NCI-H1417 treated with DMSO at 0.1 percent for 48 hours (cell line): ENCODE results near the gene PLLP.

ENCODE experiments used
- DNase-seq: peaks from one replicate; lab custom pipeline; 2025; lab: John Stamatoyannopoulos, UW

The PLLP gene

DNA sequence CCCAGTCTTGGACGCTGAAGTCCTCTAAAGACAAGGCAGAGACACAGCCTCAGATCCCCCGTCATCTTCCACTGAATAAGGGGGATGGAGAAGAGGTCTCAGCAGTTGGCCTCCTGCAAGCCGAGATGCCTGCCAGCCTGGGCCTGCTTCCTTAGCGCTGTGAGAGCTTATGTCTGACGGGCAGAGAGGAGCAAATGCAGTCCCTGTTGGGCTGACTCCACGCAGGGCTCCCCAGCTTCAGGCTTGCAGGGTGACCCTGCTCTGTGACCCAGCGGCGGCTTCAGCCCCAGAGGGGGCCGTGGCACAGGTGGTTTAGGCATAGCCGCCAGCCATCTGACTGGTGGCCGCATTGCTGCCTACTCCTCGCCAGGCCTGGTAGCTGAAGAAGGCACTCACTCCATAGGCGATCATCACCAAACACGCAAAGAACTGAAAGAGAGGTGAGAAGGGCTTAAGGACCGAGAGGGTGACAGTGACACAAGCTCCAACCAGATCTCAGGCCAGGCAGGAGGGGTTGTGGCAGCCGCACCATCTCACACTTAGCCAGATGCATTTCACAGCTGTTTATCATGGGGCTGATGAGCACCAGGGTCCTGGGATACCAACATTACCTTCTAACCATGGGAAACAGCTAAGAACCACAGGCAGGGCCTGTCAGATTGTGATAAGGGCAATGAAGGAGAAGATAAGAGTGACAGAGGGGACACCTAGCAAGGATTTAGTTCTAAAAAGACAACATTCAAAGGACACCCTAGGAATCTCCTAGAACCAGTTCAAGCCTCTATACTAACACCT lies 27.7 kb downstream of the PLLP start:
- DNase-seq = no peak

DNA sequence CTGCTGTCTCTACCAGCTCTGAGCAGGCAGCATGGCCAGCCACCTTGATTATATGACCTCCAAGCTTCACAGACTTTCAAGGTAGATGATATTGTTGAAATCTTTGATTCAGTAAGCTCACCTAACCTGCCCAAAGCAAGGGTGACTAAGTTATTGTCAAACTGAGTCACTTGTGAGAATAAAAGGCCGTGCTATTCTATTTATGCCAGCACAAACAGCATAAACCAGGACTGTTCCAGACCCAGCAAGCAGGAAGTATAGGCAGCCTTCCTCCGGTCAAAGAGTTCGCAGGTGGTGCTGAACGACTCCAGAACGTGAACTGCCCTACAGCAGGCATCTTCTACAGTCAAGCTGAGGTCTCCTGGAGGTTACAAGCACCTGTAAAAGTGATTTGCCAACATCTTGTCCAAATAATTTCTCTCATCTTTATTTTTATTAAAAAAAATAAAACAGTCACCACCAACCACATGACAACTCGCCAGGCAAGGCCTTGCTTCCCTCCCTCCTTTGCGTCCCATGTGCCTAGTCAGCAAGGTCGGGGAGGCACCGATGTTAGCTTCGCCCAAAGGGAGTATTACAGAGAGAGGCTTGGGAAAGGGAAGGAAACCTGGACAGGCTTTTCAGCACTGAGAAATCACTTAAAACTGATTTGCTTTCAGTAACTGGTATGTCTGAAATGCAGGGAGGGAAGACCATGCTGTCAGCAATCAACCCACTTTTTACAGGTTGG lies 28.6 kb downstream of the PLLP start:
- no peak for DNase-seq

DNA sequence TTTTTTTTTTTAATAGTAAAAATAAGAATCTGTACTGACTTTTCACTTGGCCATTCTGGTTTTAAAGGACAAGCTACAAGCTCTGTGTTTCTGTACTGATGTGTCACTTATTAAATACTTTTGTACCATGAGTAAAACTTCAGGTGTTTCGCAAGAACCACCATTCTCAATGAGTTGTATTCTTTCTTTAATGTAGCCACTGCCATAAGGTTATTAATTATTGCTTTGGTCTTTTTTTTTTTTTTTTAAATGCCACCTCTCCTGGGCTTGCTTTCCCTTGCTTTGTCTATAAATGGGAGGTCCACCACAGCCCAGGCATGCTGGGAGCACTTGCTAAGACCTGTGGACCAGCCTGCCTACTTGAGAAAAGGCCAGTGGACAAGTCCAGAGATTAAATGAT lies 31.0 kb downstream of the PLLP start:
- no peak for DNase-seq

DNA sequence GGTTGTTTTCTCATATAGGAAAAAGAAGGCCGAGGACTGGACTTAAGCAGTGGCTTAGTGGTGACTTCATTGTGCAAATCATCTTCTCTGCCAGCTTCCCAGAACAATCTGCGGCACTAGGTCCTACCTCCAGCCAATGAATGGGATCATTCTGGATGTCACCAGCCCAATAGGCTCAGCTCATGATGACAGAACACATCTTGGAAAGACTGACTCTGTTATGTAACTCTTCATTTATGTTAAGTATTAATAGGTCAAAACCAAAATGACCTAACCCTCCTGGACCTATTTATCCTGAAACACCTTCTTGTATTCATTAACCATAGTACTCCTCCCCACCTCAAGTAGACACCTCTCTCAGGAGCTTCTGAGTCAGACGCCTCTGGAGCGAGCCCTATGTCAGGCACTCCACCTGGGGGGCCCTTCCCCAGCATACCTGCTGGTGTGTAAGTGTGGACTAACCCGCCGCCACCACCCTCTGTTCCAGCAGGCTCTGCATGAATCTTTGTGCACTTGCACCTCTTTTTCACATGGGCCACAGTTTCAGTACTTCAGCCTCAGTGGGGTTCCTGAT lies 32.2 kb downstream of the PLLP start:
- DNase-seq = no peak

DNA sequence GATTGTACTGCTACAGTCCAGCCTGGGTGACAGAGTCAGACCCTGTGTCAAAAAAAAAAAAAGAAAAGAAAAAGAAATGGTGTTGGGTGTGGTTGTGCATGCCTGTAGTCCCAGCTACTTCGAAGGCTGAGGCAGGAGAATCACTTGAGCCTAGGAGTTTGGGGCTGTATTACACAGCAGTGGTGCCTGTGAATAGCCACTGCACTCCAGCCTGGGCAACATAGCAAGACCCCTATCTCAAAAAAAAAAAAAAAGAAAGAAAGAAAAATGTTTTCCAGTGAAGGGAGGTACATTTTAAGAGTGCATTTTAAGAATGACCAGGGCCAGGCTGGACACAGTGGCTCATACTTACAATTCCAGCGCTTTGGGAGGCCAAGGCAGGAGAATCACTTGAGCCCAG lies 33.1 kb downstream of the PLLP start:
- DNase-seq = no peak

DNA sequence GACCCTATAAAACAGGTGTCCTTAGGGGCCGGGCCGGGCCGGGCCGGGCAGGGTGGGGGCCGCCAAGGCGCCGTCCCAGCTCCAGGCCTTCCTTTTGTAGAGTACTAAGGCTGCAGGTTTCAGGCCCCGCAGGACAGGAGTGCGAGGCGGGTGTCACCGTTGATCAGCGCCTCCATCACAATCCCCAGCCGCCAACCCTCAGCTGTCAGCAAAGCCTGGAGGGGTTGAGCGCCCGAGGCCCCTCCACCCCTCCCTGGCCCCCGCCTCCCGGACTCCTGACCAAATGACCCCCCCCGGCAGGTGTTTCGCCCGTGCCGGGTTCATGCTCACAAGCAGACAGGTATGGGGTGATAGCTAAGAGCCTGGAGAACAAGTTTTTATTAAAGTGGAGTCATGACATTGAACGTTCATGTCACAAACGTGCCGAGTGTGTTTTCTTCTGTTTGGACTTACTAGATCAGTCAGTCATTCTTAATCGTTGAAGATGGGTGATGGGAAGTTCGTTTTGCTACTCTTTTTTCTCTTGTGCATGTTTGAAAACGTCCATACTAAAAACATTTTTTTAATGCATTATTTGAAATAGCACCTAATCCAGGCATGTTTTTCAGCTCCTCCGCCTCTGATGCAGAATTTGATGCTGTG lies 38.9 kb downstream of the PLLP start:
- no peak for DNase-seq

DNA sequence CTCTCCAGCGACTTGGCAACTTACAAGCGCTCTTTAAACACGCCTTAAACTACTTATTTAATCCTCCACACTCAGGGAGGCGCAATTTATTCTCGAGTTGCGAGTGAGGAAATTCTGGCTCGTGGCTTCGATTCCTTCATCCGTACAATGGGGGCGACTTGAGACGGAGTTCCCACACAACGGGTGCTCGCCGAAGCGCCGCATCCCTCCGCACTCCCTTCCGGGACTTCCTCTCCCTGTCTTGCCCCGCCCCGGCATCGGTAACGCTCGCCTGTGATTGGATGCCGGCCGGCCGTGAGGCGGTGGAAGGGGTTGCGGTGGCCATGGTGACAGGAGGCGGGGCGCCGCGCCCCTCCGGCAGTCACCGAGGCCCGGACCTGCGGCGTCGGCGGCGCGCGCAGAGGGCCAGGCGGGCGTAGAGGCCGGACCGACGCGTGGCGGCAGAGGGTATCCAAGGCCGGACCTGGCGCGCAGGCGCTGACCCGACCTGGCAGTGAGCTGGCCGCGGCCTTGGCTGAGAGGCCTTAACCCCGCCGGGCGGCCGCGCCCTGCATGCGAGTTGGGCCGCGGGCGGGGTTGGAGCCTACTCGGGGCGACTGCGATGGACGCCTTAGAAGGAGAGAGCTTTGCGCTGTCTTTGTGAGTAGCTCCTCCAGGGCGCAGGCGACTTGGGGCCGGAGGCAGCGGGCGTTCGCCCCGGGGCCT lies 39.6 kb downstream of the PLLP start, which contains the start of gene ARL2BP:
ARL2BP (plus strand) TSS at position 493 of the 705 bp plus-strand sequence; CDS start at position 602, 109 bp downstream.
- peak; percentile 91 for DNase-seq

DNA sequence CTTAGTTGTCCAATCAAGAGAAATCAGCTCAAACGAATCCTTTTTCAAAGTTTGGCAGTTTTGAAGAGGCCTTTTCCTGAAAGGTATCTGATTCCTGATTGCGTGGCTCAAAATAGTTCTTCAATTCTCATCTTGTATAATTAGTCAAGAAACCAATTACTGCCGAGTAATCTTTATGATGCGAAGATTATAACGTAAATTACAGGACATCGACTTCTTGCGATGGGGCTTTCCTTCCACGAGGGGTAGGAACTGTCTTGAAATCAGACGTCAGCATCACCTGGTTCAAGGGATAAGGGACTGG lies 40.1 kb downstream of the PLLP start:
- no peak for DNase-seq

DNA sequence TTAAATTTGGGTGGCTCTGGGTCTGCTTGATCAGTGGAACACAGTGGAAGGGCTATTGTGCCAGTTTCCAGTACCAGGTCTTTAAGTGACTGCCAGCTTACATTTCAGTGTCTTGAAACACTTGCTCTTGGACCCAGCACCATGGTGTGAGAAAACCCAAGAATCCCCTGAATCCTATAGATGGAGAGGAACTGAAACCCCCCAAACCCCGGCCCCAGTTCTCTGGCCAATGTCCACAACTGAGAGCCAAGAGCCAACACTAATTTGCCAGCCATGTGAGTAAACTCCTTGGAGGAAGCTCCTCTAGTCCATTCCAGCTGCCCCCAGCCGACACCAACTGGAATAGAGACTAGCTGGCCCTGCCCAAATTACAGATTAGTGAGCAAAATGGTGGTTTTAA lies 41.8 kb downstream of the PLLP start:
- DNase-seq = no peak

DNA sequence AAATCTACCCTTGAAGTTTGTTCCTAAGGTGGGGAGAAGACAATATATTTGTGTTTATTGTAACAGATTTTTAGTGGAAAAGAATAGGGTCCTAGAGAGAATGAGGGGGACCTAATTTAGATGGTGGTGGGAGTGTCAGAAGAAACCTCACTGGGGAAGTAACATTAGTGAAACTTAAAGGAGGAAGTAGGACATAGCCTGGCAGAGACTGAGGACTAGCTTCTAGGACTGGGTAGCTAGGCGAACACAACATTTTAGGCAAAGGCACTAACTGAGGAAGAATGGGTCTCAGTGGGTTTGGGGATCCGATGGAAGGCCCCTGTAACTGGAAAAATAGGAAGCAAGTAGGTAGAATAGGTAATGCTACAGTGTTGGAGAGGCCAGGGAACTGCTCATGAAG lies 43.6 kb downstream of the PLLP start:
- DNase-seq = no peak

DNA sequence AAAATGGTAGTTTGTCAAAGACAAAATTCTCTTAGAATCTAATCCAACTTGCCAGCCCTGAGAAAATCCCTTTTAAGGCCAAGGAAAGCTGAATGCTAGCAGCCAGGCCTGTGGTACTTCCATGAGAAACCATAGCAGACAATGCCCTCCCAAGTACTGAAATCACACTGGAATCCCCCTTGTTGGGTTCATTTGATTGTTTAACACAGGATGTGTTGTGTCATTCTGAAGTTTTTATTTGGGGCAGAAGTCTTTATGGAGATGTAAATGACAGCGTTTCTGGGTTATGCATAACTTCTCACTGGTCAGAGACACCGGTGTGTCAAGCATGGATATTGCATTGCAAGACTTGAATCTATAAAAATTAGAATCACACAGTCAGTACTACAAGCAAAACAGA lies 45.4 kb downstream of the PLLP start:
- no peak for DNase-seq

DNA sequence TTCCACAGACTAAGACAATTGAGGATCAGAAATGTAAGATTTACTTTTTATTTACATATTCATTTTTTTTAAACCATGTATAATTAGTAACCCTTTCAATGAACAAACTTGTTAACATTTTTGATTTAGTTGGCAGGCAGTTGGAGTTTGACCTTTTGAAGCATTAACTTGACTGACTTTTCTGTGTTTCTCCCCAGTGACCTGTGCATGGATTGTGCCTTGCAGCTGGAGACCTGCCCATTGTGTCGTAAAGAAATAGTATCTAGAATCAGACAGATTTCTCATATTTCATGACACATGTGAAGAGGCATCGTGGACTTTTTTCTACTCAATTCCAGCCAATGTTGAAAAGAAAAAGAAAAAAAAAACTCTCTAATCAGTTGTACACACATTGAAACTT lies 45.8 kb downstream of the PLLP start:
- DNase-seq = no peak

DNA sequence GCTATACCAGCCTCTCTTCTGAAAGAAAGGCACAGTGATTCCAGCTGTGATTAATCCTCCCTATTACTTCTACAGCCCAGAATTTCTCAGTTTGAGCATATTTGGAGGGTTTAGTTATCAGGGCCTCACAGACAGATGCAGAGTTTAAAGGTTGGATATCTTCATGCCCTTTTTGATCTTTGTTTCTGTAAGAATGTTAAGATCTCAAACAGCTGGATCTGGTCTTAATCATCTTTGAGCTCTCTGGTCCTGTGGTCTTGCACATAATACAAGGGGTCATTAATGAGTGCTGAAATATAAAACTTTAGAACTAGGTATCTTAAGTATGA lies 48.5 kb downstream of the PLLP start:
- DNase-seq = no peak

DNA sequence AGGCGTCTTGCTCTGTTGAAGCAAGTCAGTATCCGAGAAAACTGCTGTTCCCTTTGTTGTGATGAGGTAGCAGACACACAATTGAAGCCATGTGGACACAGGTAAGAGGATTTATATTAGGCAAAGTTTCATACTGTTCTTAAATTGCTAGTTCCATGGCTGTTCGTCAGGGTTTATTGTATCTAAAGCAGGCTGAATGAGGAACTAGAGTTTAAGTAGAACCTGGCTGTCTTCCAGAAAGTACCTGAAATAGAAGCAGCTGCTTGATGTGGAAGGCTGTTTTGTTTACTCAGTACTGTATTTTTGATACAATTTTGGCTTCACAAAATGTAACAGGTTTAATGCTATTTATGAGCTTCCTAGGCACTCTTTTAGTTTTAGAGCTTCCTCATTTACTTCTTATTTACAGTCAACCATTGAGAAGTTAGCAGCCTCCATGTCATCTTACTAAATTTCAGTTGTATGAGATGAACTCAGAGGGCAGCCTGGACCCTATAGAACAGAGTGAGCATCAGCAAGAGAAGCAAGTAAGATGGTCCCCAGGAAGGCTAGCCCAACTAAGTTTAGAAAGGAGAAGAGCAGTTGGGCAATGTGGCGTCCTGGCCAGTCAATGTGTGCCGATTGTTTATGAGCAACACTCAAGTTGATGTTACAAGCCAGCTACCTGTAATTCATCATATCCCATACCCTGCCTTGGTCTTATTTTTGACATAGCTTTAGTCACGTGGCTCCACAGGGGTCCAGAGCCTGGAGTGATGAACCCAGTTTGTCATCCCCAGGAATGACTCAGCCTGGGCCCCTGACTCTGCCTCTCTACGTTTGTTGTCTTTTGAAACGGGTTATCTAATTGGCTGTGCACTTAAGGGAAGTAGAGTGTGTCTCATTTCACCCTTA lies 49.1 kb downstream of the PLLP start:
- peak; percentile 20 for DNase-seq

DNA sequence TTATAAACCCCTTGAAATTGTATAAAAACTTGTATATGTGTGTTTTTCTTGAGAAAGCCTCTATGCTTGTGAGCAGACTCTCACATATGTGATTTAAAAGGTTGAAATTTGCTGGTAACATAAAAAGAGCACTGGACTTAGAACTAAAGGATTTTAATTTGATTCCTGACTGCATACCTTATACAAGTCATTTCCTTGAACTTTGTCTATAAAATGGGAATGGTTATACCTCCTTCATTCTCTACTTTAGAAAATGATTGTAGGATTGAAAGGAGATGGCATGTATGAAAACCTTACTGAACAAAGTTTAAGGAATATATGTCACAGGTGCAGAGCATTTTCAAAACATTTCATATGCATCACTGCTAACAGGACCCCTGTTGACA lies 49.8 kb downstream of the PLLP start:
- DNase-seq = no peak

DNA sequence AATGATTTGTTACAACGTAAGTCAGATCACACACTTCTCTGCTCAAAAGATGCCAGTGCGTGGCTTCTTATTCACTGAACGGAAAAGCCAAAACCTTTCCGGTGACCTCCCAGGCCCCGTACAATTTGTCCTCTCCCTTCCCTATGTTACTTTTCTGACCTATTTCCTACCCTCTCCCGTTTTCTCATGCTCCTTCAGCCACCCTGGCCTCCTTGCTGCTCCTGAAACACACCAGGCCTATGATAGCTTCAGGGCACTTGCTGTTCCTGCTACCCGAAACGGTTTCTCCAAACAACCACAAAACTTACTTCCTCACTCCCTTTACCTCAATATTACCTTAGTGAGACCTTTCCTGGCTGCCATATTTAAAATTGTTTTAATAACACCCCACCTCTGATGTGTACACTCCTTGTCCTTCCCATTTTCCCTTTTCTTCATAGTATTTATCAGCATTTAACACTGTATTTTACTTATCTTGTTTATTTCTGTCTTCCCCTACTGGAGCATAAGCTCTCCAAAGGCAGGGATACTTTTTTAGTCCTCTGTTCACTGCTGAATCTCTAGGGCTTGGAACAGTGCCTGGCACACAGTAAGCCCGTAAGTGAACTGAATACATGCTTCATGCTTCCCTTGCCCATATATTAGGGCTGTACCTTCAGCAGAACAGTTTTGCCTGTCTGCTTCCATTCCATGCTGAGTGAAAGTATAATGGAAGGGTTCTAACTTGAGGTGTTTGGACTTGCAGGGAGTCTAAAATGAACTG lies 50.3 kb downstream of the PLLP start:
- DNase-seq = no peak

DNA sequence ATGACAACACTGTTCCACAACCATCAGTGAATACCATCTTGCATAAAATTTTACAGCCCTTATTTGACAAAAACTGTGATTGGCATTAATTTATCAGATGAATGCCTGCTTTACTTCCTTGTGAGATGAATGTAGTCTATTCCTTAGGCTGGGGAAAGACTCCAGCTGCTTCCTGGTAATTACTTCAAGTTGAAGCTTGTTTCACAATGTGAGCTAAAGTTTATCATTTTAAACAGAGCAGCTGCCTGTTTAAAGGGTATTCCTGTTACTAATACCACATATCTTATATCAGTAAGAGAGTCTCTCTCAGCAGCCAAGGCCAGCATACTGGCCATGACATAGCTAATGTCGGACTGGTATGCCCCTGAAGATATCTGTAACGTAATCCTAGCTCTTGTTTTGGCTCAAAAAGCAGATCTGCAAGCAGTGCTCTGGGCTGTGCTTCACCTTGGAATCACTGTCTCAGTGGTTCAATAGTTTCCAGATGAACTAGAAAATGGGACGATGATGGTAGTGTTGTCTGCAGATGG lies 52.6 kb downstream of the PLLP start:
- no peak for DNase-seq

DNA sequence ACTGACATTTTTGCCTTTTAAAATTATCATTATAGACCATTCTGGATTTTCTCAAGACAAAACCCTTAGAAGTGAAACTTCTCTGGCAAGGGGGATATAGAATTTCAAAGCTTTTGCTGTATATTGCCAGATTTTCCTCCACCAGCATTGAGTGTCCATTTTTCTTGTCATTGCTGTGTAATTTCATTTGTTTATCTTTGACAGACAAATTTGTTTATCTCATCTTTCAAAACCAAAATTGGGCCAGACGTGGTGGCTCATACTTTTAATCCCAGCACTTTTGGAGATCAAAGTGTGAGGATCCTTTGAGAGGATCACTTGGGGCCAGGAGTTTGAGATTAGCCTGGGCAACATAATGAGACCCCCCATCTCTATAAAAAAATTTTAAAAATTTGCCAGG lies 55.4 kb downstream of the PLLP start:
- DNase-seq = no peak

DNA sequence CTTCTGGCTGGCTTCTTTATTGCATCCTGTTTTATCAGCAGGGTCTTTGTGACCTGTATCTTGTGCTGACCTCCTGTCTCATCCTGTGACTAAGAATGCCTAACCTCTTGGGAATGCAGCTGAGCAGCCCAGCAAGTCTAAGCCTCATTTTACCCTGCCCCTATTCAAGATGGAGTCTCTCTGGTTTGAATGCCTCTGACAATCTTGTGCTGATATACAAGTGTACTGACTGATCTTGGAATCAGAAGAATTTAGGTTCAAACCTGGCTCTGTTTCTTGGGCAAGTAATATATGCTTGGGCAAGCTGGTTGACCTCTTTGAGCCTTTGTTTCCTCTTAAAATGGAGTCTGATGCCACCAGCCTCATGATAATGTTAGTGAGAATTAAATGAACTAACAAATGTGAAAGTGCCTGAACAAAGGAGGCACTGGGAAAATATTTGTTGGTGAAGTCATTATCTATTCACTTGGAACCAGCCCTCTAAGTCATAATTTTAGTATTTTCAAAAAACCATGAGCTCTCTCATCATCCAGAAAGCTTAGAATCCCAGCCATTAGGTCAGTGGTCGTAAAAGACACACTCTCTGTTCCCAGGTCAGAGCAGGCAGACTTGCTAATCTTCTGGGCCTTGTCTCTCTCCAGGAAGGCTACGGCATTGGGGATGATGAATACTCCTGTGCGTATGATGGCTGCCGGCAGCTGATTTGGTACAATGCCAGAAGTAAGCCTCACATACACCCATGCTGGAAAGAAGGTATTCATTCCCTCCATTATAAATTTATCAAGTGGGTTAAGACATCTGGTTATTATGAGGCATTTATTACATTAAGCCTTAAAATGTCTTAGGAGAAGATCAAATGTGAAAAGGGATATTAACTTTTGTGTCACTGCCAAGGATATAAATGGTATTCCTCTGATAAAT lies 57.5 kb downstream of the PLLP start:
- no peak for DNase-seq
